DMS153 treated with DMSO at 0.1 percent for 48 hours (cell line): ENCODE data around the gene ZNF473.
"Not testable (repeated sequence)": the region's sequence is repeated elsewhere in the genome, so short reads cannot be mapped to it uniquely, and the experiment has no call there.

Experiments
- DNase-seq: peaks from one replicate; lab custom pipeline; 2025; ENCODE audit not compliant: unreplicated experiment; lab: John Stamatoyannopoulos, UW

The ZNF473 gene

DNA sequence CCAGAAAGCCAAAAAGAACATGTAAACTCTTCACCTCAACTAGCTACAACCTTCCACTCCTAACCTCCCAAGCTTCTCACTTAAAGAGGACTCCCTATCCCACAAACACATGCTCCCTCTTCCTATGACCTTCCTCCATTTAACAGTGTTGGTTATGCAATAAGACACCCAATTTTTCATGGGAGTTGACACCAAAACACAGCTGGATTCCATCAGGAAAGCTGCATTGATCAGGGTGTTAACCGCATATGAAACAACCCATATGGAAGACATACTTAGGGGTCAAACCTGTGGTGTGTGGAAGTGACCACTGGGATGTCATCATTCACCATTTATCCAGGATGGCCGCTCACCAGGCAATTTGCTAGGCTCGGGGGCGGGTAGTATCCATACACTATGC lies 21.9 kb downstream of the ZNF473 start:
- no peak for DNase-seq

- DNase-seq, result peak; percentile 6
These were observed 24.8 kb downstream of the ZNF473 start for GRCh38 chr19:50050406-50051227.

DNA sequence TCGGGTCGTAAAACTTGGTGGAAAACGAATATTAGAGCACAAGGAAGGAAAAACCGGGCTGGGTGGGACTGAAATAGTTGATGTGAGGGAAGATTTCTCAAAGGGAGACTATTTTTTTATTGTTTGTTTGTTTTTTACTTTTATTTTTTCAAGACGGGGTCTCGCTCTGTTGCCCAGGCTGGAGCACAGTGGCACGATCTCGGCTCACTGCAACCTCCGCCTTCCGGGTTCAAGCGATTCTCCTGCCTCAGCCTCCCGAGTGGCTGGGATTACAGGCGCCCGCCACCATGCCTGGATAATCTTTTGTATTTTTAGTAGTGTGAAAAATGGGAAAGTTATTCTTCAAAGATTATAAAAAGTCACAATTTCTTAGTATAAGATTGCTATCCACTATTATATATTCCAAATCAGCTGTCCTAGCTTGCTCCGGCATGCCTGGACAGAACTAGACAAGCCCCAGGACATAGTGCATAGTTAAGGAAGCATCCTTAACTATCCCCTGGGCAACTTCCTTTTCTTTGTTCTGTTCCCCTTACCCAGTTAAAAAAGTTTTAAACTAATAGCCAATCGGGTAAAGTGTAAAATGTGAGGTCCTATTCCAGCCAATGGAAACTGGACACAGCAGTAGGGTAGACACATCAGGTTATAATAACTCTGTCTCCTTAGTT lies 25.6 kb downstream of the ZNF473 start:
- not testable (repeated sequence) for DNase-seq

- no peak for DNase-seq
These were observed 26.2 kb downstream of the ZNF473 start for GRCh38 chr19:50051964-50052363.

DNA sequence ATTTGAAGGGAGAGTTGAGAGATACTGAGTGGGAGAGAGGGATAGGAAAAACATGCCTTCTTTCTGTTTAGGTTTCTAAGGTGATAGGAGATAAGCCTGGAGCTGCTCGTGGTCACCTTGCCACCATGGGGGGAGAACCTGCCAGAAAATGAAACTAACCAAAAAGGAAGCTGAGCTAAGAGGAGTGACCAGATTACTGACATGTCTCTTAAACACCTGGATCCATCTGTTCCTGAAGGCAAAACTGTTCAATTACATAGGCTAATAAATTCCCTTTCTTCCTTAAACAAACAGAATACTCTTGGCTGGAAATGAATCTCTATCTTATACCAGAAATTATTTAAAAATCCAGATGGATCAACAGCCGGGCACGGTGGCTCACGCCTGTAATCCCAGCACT lies 27.3 kb downstream of the ZNF473 start:
- no peak for DNase-seq

DNA sequence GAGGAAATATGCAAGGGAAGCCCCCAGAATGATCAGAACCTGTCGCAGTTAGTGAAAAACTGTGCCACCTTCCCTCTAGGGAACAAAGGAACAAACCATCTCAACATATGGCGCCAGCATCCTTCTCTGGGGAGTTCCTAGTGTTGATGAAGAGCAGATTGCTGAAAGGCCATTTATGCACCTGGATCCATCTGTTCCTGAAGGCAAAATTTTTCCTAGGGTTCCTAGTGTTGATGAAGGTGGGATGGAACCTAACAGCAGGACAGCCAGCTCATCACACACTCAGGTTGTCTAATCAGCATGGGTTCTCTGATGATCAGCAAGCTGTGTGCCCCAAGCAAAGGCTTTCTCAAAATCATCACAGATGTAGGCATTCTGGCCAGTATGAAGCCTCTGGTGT lies 32.6 kb downstream of the ZNF473 start:
- DNase-seq, result no peak

- DNase-seq, result no peak
These were observed 33.2 kb downstream of the ZNF473 start for GRCh38 chr19:50059045-50059444.

GRCh38 chr19:50060107-50060506 lies 34.3 kb downstream of the ZNF473 start:
- DNase-seq, result no peak

- no peak for DNase-seq
These were observed 35.8 kb downstream of the ZNF473 start for GRCh38 chr19:50061650-50062049.

DNA sequence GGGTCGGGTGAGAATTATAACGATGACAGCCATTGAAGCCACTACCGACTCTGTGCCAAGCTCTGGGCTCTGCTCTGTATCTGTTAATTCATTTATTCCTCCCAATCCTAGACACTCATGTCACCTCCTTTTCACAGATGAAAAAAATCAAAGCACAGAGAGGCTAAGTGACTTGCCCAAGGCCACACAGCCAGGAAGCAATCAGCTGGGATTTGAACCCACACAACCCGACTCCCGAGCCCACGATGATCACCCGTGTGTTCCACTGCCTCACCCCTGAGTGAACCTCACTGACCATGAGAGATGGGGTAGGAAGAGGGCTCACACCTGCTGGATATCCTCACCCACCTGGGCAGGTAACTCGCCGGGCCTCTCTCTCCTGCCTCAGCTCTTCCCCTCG lies 40.1 kb downstream of the ZNF473 start:
- no peak for DNase-seq

DNA sequence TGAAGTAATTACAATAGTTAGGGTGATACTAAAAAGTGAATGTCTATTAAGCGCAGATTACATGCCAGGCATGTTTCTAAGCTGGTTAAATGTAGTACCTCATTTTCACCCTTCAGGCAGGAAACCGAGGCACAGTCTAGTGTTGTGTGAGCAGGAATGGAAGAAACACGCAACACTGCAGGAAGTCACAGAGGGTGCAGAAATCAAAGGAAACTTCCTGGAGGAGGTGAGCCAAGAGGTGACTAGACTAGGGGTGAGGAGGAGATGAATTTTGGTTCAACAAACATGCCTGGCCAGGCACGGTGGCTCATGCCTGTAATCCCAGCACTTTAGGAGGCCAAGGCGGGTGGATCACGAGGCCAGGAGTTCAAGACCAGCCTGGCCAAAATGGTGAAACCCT lies 41.8 kb downstream of the ZNF473 start:
- DNase-seq, result no peak

- DNase-seq, result not testable (repeated sequence)
These were observed 42.6 kb downstream of the ZNF473 start for GRCh38 chr19:50068382-50068781.

- DNase-seq, result not testable (repeated sequence)
These were observed 49.3 kb downstream of the ZNF473 start for GRCh38 chr19:50075076-50075475.

DNA sequence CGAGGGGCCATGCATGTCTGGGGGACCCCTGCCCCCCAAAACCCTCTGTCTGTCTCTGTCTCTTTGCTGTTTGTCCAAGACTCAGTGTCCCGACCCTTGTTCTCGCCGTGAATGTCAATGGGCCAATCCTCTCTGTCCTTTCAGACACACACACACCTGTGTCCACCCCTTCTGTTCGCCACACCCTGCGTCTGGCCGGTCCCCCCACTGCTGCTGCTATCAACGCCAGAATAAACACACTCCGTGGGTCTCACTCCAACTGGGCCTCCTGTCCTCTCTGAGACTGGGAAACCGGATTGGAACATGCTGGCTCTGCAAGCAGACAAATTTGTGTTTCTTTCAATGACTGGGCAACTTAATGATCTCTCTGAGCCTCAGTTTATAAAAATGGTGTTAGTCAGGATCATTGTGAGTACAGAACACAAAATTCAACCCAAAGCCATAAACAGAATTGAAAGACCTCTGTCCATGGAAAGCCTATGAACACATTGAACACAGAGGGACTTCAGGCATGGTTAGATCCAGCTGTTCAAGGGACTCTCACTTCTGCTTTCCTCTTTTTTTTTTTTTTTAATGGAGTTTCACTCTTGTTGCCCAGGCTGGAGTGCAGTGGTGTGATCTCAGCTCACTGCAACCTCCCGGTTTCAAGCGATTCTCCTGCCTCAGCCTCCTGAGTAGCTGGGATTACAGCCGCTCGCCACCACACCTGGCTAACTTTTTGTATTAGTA lies 50.0 kb downstream of the ZNF473 start:
- not testable (repeated sequence) for DNase-seq

DNA sequence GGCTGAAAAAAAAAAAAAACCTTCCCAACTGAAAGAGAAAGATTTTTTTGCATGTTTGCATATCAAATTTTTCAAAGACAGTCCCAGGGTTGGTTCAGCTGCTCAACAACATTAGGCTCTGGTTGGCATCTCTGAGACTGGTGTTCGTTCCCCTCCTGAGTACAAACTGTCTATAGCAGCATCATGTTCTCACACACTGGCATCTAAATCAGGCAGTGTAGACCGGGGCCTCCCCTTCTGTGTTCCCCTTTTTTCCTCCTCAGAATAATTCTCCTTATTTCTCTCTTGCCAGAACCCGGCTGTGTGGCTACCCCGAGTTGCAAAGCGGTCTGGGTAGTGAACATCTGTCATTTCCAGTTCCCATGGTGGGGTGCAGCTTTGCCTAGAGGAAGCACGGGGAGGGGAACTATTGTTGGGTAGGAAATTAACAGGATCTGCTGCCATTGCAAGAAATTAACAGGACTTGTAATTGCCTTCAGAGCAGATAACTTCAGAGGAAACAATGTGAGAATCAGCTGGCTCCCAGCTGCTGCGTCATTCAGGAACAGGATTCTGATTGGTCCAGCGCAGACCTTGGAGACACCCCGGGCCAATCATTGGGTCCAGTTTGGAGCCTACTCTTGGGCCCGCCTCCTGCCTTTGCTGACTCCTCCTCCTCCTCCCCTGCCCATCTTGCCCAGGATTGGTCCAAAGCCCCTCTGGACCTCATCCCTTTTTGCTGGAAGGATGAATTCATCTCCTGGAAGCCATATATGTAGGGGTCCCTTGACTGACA lies 51.0 kb downstream of the ZNF473 start:
- not testable (repeated sequence) for DNase-seq

GRCh38 chr19:50079014-50079413 lies 53.2 kb downstream of the ZNF473 start:
- DNase-seq, result not testable (repeated sequence)

DNA sequence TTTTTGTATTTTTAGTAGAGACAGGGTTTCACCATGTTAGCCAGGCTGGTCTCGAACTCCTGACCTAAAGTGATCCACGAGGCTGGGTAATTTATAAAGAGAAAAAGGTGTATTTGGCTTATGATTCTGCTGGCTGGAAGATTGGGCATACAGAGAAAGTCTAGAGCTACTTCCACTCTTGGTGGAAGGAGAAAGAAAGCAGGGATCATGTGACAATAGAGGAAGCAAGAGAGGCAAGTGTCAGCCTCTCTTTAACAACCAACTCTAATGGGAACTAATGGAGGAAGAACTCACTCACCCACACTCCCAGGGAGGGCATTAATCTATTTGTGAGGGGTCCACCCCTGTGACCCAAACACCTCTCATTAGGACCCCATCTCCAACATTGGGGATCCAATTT lies 58.6 kb downstream of the ZNF473 start:
- not testable (repeated sequence) for DNase-seq

DNA sequence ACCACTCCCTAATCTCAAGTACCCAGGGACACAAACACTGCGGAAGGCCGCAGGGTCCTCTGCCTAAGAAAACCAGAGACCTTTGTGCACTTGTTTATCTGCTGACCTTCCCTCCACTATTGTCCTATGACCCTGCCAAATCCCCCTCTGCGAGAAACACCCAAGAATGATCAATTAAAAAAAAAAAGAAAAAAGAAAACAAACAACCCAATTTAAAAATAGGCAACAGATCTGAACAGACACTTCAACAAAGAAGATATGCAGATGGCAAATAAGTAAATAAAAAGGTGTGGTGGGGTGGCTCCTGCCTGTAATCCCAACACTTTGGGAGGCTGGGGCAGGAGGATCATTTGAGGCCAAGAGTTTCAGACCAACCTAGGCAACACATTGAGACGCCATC lies 61.3 kb downstream of the ZNF473 start:
- DNase-seq, result not testable (repeated sequence)

- not testable (repeated sequence) for DNase-seq
These were observed 64.9 kb downstream of the ZNF473 start for GRCh38 chr19:50090706-50091105.

- not testable (repeated sequence) for DNase-seq
These were observed 66.0 kb downstream of the ZNF473 start for GRCh38 chr19:50091786-50092185.

- not testable (repeated sequence) for DNase-seq
These were observed 66.8 kb downstream of the ZNF473 start for GRCh38 chr19:50092597-50092996.
